HG02642 (cell line): Measurements from ENCODE around the gene ARRB1.

Experiments used
- ATAC-seq: cut with Tn5 transposase; IDR thresholded peaks from one replicate; pipeline ENCODE4 v1.9.1; 2021; ENCODE audit warnings: mild to moderate bottlenecking; ENCODE audit not compliant: unreplicated experiment, poor library complexity

The ARRB1 gene

GRCh38 chr11:75303544-75304224, 47.8 kb downstream of the ARRB1 start:
- ATAC-seq = no peak

- no peak for ATAC-seq
Observed at GRCh38 chr11:75302371-75302770, 49.1 kb downstream of the ARRB1 start.

- no peak for ATAC-seq
Observed at GRCh38 chr11:75301601-75302345, 49.7 kb downstream of the ARRB1 start.

- ATAC-seq = no peak
Observed at GRCh38 chr11:75301131-75301530, 50.3 kb downstream of the ARRB1 start.

GRCh38 chr11:75298976-75299260, 52.5 kb downstream of the ARRB1 start:
- ATAC-seq = no peak

GRCh38 chr11:75298191-75298975, 53.1 kb downstream of the ARRB1 start:
- no peak for ATAC-seq

- no peak for ATAC-seq
Observed at GRCh38 chr11:75293903-75294302, 57.6 kb downstream of the ARRB1 start.

- ATAC-seq = no peak
Observed at GRCh38 chr11:75292943-75293342, 58.5 kb downstream of the ARRB1 start.

- ATAC-seq = no peak
Observed at GRCh38 chr11:75291741-75292140, 59.7 kb downstream of the ARRB1 start.

GRCh38 chr11:75289919-75290318, 61.5 kb downstream of the ARRB1 start:
- ATAC-seq = no peak

- ATAC-seq = no peak
Observed at GRCh38 chr11:75289511-75289760, 62.0 kb downstream of the ARRB1 start.

- no peak for ATAC-seq
Observed at GRCh38 chr11:75287579-75287978, 63.9 kb downstream of the ARRB1 start.

- no peak for ATAC-seq
Observed at GRCh38 chr11:75286826-75287465, 64.5 kb downstream of the ARRB1 start.

- no peak for ATAC-seq
Observed at GRCh38 chr11:75285776-75286360, 65.6 kb downstream of the ARRB1 start.

- no peak for ATAC-seq
Observed at GRCh38 chr11:75283391-75283931, 68.0 kb downstream of the ARRB1 start.

GRCh38 chr11:75281469-75282095, 69.9 kb downstream of the ARRB1 start:
- no peak for ATAC-seq

GRCh38 chr11:75280770-75281468, 70.5 kb downstream of the ARRB1 start:
- ATAC-seq = no peak

GRCh38 chr11:75280227-75280701, 71.2 kb downstream of the ARRB1 start:
- ATAC-seq = peak; percentile 68

GRCh38 chr11:75279273-75279672, 72.2 kb downstream of the ARRB1 start:
- no peak for ATAC-seq
